ENCODE measurements around the gene GATA5.
A peak's percentile ranks its signal among the peaks of the same experiment; 100 is the strongest.

GATA5 gene

GRCh38 chr20:62475772-62476055 is at the start of gene GATA5:
Gene GATA5, minus strand, starts transcription at chr20:62475995. Its CDS starts 474 bp downstream, at chr20:62475521.
- no peak for DNase-seq

GRCh38 chr20:62525014-62525413 is 49.2 kb upstream of the GATA5 start:
- DNase-seq = no peak

GRCh38 chr20:62524505-62524911 is 48.7 kb upstream of the GATA5 start:
- DNase-seq = no peak

- peak; percentile 85 for DNase-seq
Observed at GRCh38 chr20:62523473-62524203, 47.8 kb upstream of the GATA5 start.

DNA sequence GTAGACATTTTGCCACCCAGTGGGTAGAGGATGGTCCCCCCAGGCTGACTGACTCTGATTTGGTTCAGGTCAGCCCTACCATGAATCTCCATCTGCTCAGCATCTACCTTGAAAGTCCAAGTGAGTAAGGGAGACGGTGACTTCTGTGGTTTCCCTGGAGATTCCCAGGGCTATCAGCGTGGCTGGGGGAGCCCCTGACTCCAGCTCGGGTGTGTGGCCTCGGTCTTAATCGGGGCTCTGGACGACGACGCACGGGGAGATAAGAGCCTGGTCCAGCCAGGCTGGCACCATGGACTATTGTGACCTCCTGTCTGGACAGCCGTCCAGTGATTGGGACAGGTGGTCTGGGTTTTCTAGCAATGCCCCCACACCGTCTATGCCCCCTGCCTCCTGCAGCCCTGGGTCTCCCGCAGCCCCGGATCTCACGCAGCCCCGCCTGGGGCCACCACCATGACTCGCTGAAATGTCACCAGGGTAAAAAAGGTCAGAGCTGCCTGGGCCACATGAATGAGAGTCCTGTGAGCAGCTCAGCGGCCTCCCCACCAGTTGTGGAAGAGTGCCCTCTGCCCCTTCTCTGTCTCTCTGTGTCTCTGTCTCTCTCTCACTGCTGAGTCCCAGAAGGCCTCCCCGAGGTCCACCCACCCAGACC is 47.1 kb upstream of the GATA5 start:
- DNase-seq = no peak

GRCh38 chr20:62519826-62520225 is 44.0 kb upstream of the GATA5 start:
- DNase-seq = no peak

GRCh38 chr20:62518911-62519310 is 43.1 kb upstream of the GATA5 start:
- no peak for DNase-seq

GRCh38 chr20:62517901-62518610 is 42.3 kb upstream of the GATA5 start:
- DNase-seq = no peak

DNA sequence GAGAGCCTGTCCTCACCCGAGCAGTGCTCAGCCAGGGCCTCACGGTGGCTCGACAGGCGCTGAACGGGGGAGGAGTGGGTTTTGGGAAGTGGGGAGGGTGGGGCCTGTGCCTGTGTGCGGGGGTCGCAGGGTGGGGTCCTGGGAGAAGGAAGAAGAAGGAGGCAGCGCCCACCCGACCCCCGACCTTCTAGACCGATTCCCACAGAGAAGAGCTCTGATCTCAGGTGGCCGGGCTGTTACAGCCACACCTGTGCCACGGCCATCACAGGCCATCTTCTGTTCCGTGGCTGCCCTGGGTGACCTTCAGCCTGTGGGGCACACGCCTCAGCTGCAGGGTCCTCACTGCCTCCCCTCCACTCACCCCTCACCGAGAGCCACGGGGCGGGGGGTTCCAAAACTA is 41.4 kb upstream of the GATA5 start:
- DNase-seq = no peak

DNA sequence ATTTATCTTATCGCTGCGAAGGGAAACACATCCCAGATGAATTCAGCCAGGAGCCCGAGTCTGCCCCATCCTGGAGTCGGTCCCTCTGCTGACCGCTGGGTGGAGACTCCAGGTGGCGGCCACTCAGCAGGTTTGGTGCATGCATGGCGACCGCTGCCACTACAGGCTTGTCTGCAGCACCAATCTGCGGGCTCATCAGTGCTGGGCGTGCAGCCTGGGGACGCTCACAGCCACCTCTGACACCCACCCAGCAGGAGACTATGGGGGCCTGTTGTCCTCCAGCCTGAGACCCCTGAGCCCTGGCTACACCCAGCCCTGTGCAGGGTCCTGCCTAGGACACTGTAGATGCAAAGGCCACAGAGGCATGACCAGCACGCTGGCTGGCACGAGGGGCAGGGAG is 40.5 kb upstream of the GATA5 start:
- DNase-seq = no peak

DNA sequence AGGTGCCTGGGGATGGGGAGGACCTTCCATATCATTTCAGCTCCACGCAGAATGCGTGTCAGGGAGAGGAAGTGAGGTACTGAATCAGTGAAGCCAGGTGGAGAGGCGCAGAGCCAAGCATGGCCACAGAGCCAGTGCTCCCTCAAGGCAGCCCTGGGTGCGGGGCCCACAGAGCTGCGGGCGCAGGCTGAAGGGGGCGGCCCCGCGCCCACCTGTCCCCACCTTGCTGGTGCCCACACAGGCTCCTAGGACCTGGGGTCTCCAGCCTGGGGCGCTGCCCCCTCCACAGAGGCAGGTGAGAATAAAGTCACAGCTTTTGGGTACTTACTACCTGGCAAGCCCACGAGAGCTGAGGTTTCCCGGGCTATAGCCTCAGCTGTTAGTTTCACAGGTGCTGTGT is 40.0 kb upstream of the GATA5 start:
- DNase-seq = no peak

DNA sequence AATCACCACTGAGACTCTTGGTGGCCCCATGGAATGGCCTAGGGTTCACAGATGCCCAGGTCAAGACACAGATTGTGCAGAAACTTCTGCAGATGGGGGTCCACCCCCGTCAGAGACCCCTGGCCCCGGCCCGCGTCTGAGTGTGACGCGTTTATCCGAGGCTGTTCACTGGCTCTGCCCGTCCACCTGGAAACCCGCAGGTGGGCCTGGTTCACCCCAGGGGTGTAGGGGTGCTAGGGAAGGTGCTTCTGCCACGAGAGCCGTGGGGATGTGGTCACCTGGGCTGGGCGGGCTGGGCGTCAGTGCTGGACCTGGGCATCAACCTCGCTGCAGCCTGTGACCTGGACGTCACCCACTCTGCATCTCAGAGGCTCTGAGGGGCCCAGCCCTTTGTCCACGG is 39.5 kb upstream of the GATA5 start:
- DNase-seq = no peak

GRCh38 chr20:62513991-62514390 is 38.2 kb upstream of the GATA5 start:
- DNase-seq = no peak

- no peak for DNase-seq
Observed at GRCh38 chr20:62511915-62512610, 36.3 kb upstream of the GATA5 start.

DNA sequence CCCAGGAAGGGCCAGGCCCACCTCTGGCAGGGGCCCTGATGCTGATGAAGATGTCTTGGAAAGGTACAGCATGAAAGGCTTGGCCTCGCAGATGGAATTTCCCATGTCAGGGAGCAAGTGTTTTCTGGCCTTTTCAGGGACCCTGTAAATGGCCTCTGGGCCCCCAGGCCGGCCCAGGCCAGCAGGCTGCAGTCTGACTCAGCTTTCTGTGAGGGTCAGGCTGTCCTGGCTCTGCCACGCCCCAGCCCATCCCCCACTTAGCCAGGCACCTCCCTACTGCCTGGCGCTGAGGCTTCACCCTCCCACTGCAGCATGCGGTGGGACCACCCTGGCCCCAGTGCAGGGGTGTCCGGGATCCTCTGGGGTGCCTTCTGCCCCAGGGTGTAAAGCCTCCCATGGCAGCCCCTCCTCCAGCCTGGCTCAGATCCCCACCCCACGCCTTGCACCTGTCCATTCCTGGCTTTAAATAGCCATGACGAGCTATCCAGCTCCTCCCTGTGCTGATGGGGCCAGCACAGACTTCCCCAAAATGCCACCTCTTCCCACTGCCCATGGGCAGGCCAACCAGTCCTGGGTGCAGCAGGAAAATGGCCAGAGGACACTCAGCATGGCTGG is 35.6 kb upstream of the GATA5 start:
- no peak for DNase-seq

DNA sequence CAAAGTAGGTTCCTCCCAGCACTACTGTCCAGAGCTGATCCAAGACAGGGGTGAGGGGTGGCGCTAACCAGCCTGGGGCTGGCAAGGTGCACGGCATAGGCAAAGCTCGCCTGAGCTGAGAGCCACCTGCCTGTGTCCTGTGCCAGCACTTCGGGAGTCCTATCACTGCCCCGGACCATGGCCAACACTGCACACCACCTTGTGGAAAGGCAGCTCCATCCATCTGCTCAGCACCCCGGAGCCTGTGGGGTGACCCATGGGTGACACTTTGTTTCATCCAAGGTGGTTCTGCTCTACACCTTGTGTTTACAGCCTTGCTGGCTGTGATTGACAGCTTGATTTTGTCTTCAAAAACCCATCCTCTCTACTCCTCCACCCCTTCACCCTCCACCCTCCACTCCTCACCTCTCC is 32.9 kb upstream of the GATA5 start:
- no peak for DNase-seq

GRCh38 chr20:62507991-62508640 is 32.3 kb upstream of the GATA5 start:
- no peak for DNase-seq

- no peak for DNase-seq
Observed at GRCh38 chr20:62507323-62507722, 31.5 kb upstream of the GATA5 start.

GRCh38 chr20:62506791-62507190 is 31.0 kb upstream of the GATA5 start:
- no peak for DNase-seq

- DNase-seq = no peak
Observed at GRCh38 chr20:62506087-62506486, 30.3 kb upstream of the GATA5 start.

- DNase-seq = no peak
Observed at GRCh38 chr20:62505337-62506045, 29.7 kb upstream of the GATA5 start.

DNA sequence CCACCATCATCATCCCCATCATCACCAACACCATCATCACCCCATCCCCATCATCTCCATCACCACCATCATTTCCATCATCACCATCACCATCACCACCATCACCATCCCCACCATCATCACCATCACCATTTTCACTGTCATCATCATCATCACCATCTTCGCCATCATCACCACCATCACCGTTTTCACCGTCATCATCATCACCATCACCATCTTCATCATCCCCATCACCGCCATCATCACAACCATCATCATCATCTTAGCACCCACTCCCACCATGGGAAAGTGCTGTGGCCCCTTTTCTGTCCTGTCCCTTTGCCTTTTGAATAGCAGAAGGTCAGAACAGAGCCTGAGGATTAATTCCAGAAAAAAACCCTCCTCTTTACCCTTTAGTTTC is 28.5 kb upstream of the GATA5 start:
- no peak for DNase-seq
